ENCODE measurements around the gene PRKCB. TPM values are rescaled to one million over a fixed set of nuclear protein-coding genes. Genes with fewer than 3 reads are reported as not detected.

Gene PRKCB
- polyA plus RNA-seq, 3 donors, result 57.4 to 87.4 (median 75.5) TPM

GRCh38 chr16:24174504-24174903, 338.7 kb downstream of the PRKCB start:
- 100% methylated on average over 2 of the region's 7 CpGs for WGBS (ENCODE audit: insufficient coverage)
- H3K27me3 Mint-ChIP-seq (ENCODE audit: low read depth in 3 of 3), result no peaks in the 10 kb centered on the region
- Histone ChIP-seq H3K9me3 (replicated peaks in 1 of 2; ENCODE audit: control insufficient read depth in 1 of 2, insufficient read depth in 1 of 2, low read length in 2 of 2) (no peaks in the 10 kb centered on the region), H3K4me3 (replicated peaks in 1 of 3; ENCODE audit: low read depth in 2 of 3, low read length in 3 of 3) (no peak overlapping the region), H2AFZ (ENCODE audit: insufficient read depth, low read depth, low read length, poor library complexity, severe bottlenecking) (no peak overlapping the region), H3K36me3 (replicated peaks in 1 of 2; ENCODE audit: control insufficient read depth in 1 of 2, insufficient read depth in 2 of 2, low read length in 2 of 2) (peaks cover 87 to 95% of the 10 kb centered on the region in 2 donors), H4K20me1 (ENCODE audit: insufficient read depth, low read length) (peaks cover 79% of the 10 kb centered on the region), H3K9ac (ENCODE audit: insufficient read depth, low read length, poor library complexity, severe bottlenecking) (no peak overlapping the region), H3K4me1 (ENCODE audit: control insufficient read depth in 1 of 2, insufficient read depth in 2 of 2, low read length in 2 of 2) (no peaks in the 10 kb centered on the region), H3K79me2 (ENCODE audit: insufficient read depth, low read length) (no peaks in the 10 kb centered on the region), H3K27me3 (ENCODE audit: control insufficient read depth in 2 of 2, insufficient read depth in 2 of 2, low read length in 2 of 2) (no peaks in the 10 kb centered on the region), H3K27ac (ENCODE audit: low read depth in 1 of 2, low read length in 2 of 2) (no peak overlapping the region), H3K4me2 (replicated peaks; ENCODE audit: extremely low read depth, low read length, poor library complexity, severe bottlenecking) (no peak overlapping the region)
- peak overlapping the region in 2 of 7 donors; percentile 22 to 60 for H3K27ac Mint-ChIP-seq
- intact Hi-C loops (cut with micrococcal nuclease), result no loop called here
- H3K4me3 Mint-ChIP-seq, result no peak overlapping the region
- no peak for TF ChIP-seq CTCF (IDR thresholded peaks at IDR 0.05)
- no peaks in the 10 kb centered on the region for H3K4me1 Mint-ChIP-seq
- no peaks in the 10 kb centered on the region for H3K9me3 Mint-ChIP-seq
- DNase-seq, result no peak
- H3K36me3 Mint-ChIP-seq, result peaks cover 92 to 95% of the 10 kb centered on the region in 2 donors

GRCh38 chr16:24174957-24175356, 339.2 kb downstream of the PRKCB start:
- Histone ChIP-seq H3K4me1 (ENCODE audit: control insufficient read depth in 1 of 2, insufficient read depth in 2 of 2, low read length in 2 of 2) (no peaks in the 10 kb centered on the region), H4K20me1 (ENCODE audit: insufficient read depth, low read length) (peaks cover 78% of the 10 kb centered on the region), H3K27me3 (ENCODE audit: control insufficient read depth in 2 of 2, insufficient read depth in 2 of 2, low read length in 2 of 2) (no peaks in the 10 kb centered on the region), H3K36me3 (replicated peaks in 1 of 2; ENCODE audit: control insufficient read depth in 1 of 2, insufficient read depth in 2 of 2, low read length in 2 of 2) (peaks cover 89 to 99% of the 10 kb centered on the region in 2 donors), H3K4me3 (replicated peaks in 1 of 3; ENCODE audit: low read depth in 2 of 3, low read length in 3 of 3) (no peak overlapping the region), H3K27ac (ENCODE audit: low read depth in 1 of 2, low read length in 2 of 2) (no peak overlapping the region), H3K9me3 (replicated peaks in 1 of 2; ENCODE audit: control insufficient read depth in 1 of 2, insufficient read depth in 1 of 2, low read length in 2 of 2) (no peaks in the 10 kb centered on the region), H2AFZ (ENCODE audit: insufficient read depth, low read depth, low read length, poor library complexity, severe bottlenecking) (no peak overlapping the region), H3K4me2 (replicated peaks; ENCODE audit: extremely low read depth, low read length, poor library complexity, severe bottlenecking) (no peak overlapping the region), H3K9ac (ENCODE audit: insufficient read depth, low read length, poor library complexity, severe bottlenecking) (no peak overlapping the region), H3K79me2 (ENCODE audit: insufficient read depth, low read length) (no peaks in the 10 kb centered on the region)
- intact Hi-C loops (cut with micrococcal nuclease), result no loop called here
- Mint-ChIP-seq H3K9me3 (no peaks in the 10 kb centered on the region), H3K4me3 (no peak overlapping the region), H3K27ac (no peak overlapping the region), H3K27me3 (ENCODE audit: low read depth in 3 of 3) (no peaks in the 10 kb centered on the region), H3K36me3 (peaks cover 95 to 97% of the 10 kb centered on the region in 2 donors), H3K4me1 (no peaks in the 10 kb centered on the region)
- no peak for TF ChIP-seq CTCF (IDR thresholded peaks at IDR 0.05)
- WGBS (ENCODE audit: insufficient coverage), result 100% methylated on average over 1 of the region's 3 CpGs
- DNase-seq, result no peak

All from CD14-positive monocyte (primary cell).